ENCODE data around the gene NPM1. TPM values are rescaled to one million over a fixed set of nuclear protein-coding genes. Genes with fewer than 3 reads are reported as not detected.

The NPM1 gene
- total RNA-seq, 4 donors from 2014 or later: 435 to 1,440 (median 518) TPM

- no peak for TF ChIP-seq POLR2A (IDR thresholded peaks at IDR 0.05)
- TF ChIP-seq, protein P1, sequence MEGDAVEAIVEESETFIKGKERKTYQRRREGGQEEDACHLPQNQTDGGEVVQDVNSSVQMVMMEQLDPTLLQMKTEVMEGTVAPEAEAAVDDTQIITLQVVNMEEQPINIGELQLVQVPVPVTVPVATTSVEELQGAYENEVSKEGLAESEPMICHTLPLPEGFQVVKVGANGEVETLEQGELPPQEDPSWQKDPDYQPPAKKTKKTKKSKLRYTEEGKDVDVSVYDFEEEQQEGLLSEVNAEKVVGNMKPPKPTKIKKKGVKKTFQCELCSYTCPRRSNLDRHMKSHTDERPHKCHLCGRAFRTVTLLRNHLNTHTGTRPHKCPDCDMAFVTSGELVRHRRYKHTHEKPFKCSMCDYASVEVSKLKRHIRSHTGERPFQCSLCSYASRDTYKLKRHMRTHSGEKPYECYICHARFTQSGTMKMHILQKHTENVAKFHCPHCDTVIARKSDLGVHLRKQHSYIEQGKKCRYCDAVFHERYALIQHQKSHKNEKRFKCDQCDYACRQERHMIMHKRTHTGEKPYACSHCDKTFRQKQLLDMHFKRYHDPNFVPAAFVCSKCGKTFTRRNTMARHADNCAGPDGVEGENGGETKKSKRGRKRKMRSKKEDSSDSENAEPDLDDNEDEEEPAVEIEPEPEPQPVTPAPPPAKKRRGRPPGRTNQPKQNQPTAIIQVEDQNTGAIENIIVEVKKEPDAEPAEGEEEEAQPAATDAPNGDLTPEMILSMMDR (IDR thresholded peaks at IDR 0.05): no peak
- no peak for DNase-seq (ENCODE audit: low spot score in 2 of 2)
- H3K4me3 ChIP-seq (ENCODE audit: low read depth, poor library complexity, severe bottlenecking): no peak overlapping the region
- intact Hi-C loops (cut with DNase I; ENCODE audit: low total_unique reads): no loop called here
- 94 to 95% methylated on average over 20 of the region's 20 CpGs for WGBS, 2 donors
These were observed 48.3 kb downstream of the NPM1 start for GRCh38 chr5:171435908-171436307.

GRCh38 chr5:171436804-171437285 lies 49.2 kb downstream of the NPM1 start:
- intact Hi-C loops (cut with DNase I; ENCODE audit: low total_unique reads): no loop called here
- H3K4me3 ChIP-seq (ENCODE audit: low read depth, poor library complexity, severe bottlenecking): no peak overlapping the region
- WGBS, 2 donors: 89 to 92% methylated on average over 12 of the region's 13 CpGs
- no peak for DNase-seq (ENCODE audit: low spot score in 2 of 2)
- TF ChIP-seq, protein P1 (IDR thresholded peaks at IDR 0.05): no peak
- TF ChIP-seq POLR2A (IDR thresholded peaks at IDR 0.05): no peak

- no peak for TF ChIP-seq POLR2A (IDR thresholded peaks at IDR 0.05)
- TF ChIP-seq, protein P1 (IDR thresholded peaks at IDR 0.05): no peak
- intact Hi-C loops (cut with DNase I; ENCODE audit: low total_unique reads): no loop called here
- WGBS, 2 donors: 83 to 90% methylated on average over 13 to 14 of the region's 14 CpGs
- H3K4me3 ChIP-seq (ENCODE audit: low read depth, poor library complexity, severe bottlenecking): no peak overlapping the region
- DNase-seq (ENCODE audit: low spot score in 2 of 2): no peak
These were observed 49.7 kb downstream of the NPM1 start for GRCh38 chr5:171437286-171437821.

- TF ChIP-seq, protein P1 (IDR thresholded peaks at IDR 0.05): no peak
- no peak for TF ChIP-seq POLR2A (IDR thresholded peaks at IDR 0.05)
These were observed 51.1 kb downstream of the NPM1 start for GRCh38 chr5:171438738-171439137.

GRCh38 chr5:171441246-171441791 lies 53.7 kb downstream of the NPM1 start:
- intact Hi-C loops (cut with DNase I; ENCODE audit: low total_unique reads): no loop called here
- TF ChIP-seq, protein P1 (IDR thresholded peaks at IDR 0.05): no peak
- TF ChIP-seq POLR2A (IDR thresholded peaks at IDR 0.05): no peak
- no peak overlapping the region for H3K4me3 ChIP-seq (ENCODE audit: low read depth, poor library complexity, severe bottlenecking)
- no peak for DNase-seq (ENCODE audit: low spot score in 2 of 2)
- WGBS, 2 donors: 92 to 93% methylated on average over 14 of the region's 14 CpGs

More at GRCh38 chr5:171438738-171439137, 51.1 kb downstream of the NPM1 start:
- WGBS, 2 donors: 89 to 93% methylated on average over 4 of the region's 4 CpGs
- no peak for DNase-seq (ENCODE audit: low spot score in 2 of 2)
- intact Hi-C loops (cut with DNase I; ENCODE audit: low total_unique reads): no loop called here
- H3K4me3 ChIP-seq (ENCODE audit: low read depth, poor library complexity, severe bottlenecking): no peak overlapping the region

Data from lower leg skin (tissue), 4 donors.